Measurements from ENCODE around the gene NELL2. TPM values are rescaled to one million over a fixed set of nuclear protein-coding genes. Genes with fewer than 3 reads are reported as not detected.
A peak's percentile ranks its signal among the peaks of the same experiment; 100 is the strongest.

NELL2 gene
- total RNA-seq, 5 donors from 2014 or later (not counting 1 experiment from before 2014, with no cell fraction given), result 154 to 212 (median 169) TPM

- H3K4me3 ChIP-seq (ENCODE audit: control insufficient read depth in 1 of 2, extremely low read depth in 1 of 2, low read length in 1 of 2), result no peak overlapping the region
- H3K4me1 ChIP-seq (ENCODE audit: control insufficient read depth in 1 of 2, extremely low read depth in 1 of 2, insufficient read depth in 2 of 2, low read length in 2 of 2), result peaks cover 31 to 66% of the 10 kb centered on the region in 2 experiments
- Mint-ChIP-seq H3K9me3 (peaks cover 0 to 3% (median 3%) of the 10 kb centered on the region in 3 donors), H3K4me1 (peaks cover 82 to 88% (median 85%) of the 10 kb centered on the region in 3 donors), H3K27ac (peak overlapping the region; percentile 95 to 96), H3K4me3 (peak overlapping the region; percentile 57 to 71 (median 63)), H3K36me3 (peaks cover 7% of the 10 kb centered on the region), H3K27me3 (no peaks in the 10 kb centered on the region)
- no peaks in the 10 kb centered on the region for H3K36me3 ChIP-seq (ENCODE audit: control insufficient read depth in 2 of 2, extremely low read depth in 1 of 2, insufficient read depth in 1 of 2, low read length in 1 of 2)
- H3K27ac ChIP-seq (ENCODE audit: low read length), result peak overlapping the region; percentile 89
- CTCF ChIA-PET, result interaction anchor here (0.6 to 1.9 kb wide), 6 partner anchors 10 to 341 kb away, joined by 4 to 11 read pairs (median 4); partner anchors contain the start of gene NELL2 (in 1 of the 2)
- POLR2A ChIA-PET, result interaction anchor here (0.7 to 1.4 kb wide), 4 partner anchors 9 to 137 kb away, joined by 3 to 4 read pairs (median 4); partner anchors contain the start of gene NELL2 (in 1 of the 2)
- ATAC-seq (replicated peaks in 1 of 4) (peak in 1 of 4 experiments; percentile 10), DNase-seq (no peak)
- H3K27me3 ChIP-seq (replicated peaks in 1 of 2; ENCODE audit: control insufficient read depth in 2 of 2, extremely low read depth in 1 of 2, insufficient read depth in 2 of 2, low read length in 1 of 2), result no peaks in the 10 kb centered on the region
- no CpG with 5 or more reads among the region's 1 CpG for WGBS (ENCODE audit: insufficient coverage)
- no peaks in the 10 kb centered on the region for H3K9me3 ChIP-seq
Measured at GRCh38 chr12:44847403-44847802, 28.7 kb downstream of the NELL2 start.

- Mint-ChIP-seq H3K9me3 (peaks cover 0 to 3% (median 3%) of the 10 kb centered on the region in 3 donors), H3K4me3 (peak overlapping the region; percentile 45 to 71 (median 59)), H3K36me3 (peaks cover 6% of the 10 kb centered on the region), H3K27ac (peak overlapping the region; percentile 93 to 96), H3K27me3 (no peaks in the 10 kb centered on the region), H3K4me1 (peaks cover 81 to 87% (median 84%) of the 10 kb centered on the region in 3 donors)
- no CpG with 5 or more reads among the region's 1 CpG for WGBS (ENCODE audit: insufficient coverage)
- peak overlapping the region; percentile 89 for H3K27ac ChIP-seq (ENCODE audit: low read length)
- H3K4me3 ChIP-seq (ENCODE audit: control insufficient read depth in 1 of 2, extremely low read depth in 1 of 2, low read length in 1 of 2), result no peak overlapping the region
- no peaks in the 10 kb centered on the region for H3K36me3 ChIP-seq (ENCODE audit: control insufficient read depth in 2 of 2, extremely low read depth in 1 of 2, insufficient read depth in 1 of 2, low read length in 1 of 2)
- no peaks in the 10 kb centered on the region for H3K9me3 ChIP-seq
- POLR2A ChIA-PET, result interaction anchor here (0.7 to 1.4 kb wide), 2 partner anchors 9 to 29 kb away, joined by 3 to 4 read pairs; partner anchors contain the start of gene NELL2 (in 1 of the 2)
- H3K27me3 ChIP-seq (replicated peaks in 1 of 2; ENCODE audit: control insufficient read depth in 2 of 2, extremely low read depth in 1 of 2, insufficient read depth in 2 of 2, low read length in 1 of 2), result no peaks in the 10 kb centered on the region
- CTCF ChIA-PET, result interaction anchor here (0.6 to 1.9 kb wide), 3 partner anchors 19 to 340 kb away, joined by 3 to 11 read pairs (median 4); partner anchors contain the start of gene NELL2 (in 1 of the 2)
- no peak for ATAC-seq (replicated peaks in 1 of 4)
- no peak for DNase-seq
- peaks cover 31 to 65% of the 10 kb centered on the region in 2 experiments for H3K4me1 ChIP-seq (ENCODE audit: control insufficient read depth in 1 of 2, extremely low read depth in 1 of 2, insufficient read depth in 2 of 2, low read length in 2 of 2)
Measured at GRCh38 chr12:44846826-44847225, 29.3 kb downstream of the NELL2 start.

GRCh38 chr12:44842669-44843068 is 33.4 kb downstream of the NELL2 start:
- Mint-ChIP-seq H3K27ac (peak overlapping the region; percentile 87 to 91), H3K9me3 (peaks cover 0 to 3% (median 3%) of the 10 kb centered on the region in 3 donors), H3K4me1 (peaks cover 74 to 90% (median 86%) of the 10 kb centered on the region in 3 donors), H3K4me3 (peak overlapping the region; percentile 64 to 72 (median 66)), H3K27me3 (no peaks in the 10 kb centered on the region), H3K36me3 (peaks cover 10% of the 10 kb centered on the region)
- Histone ChIP-seq H3K4me1 (ENCODE audit: control insufficient read depth in 1 of 2, extremely low read depth in 1 of 2, insufficient read depth in 2 of 2, low read length in 2 of 2) (peaks cover 30 to 47% of the 10 kb centered on the region in 2 experiments), H3K27ac (ENCODE audit: low read length) (peak overlapping the region; percentile 30), H3K9me3 (no peaks in the 10 kb centered on the region), H3K4me3 (ENCODE audit: control insufficient read depth in 1 of 2, extremely low read depth in 1 of 2, low read length in 1 of 2) (no peak overlapping the region), H3K27me3 (replicated peaks in 1 of 2; ENCODE audit: control insufficient read depth in 2 of 2, extremely low read depth in 1 of 2, insufficient read depth in 2 of 2, low read length in 1 of 2) (no peaks in the 10 kb centered on the region), H3K36me3 (ENCODE audit: control insufficient read depth in 2 of 2, extremely low read depth in 1 of 2, insufficient read depth in 1 of 2, low read length in 1 of 2) (no peaks in the 10 kb centered on the region)
- ChIA-PET POLR2A (interaction anchor here (0.6 to 0.7 kb wide), 2 partner anchors 233 to 301 kb away, joined by 3 to 4 read pairs; no protein-coding TSS in a partner anchor), CTCF (interaction anchor here (0.5 to 1.3 kb wide), 3 partner anchors 15 to 77 kb away, joined by 3 to 7 read pairs (median 3); no protein-coding TSS in a partner anchor)
- ATAC-seq (replicated peaks in 1 of 4), result peak; percentile 25 to 52 (median 40)
- peak in 5 of 35 experiments; percentile 16 to 46 (median 26) for DNase-seq
- WGBS (ENCODE audit: insufficient coverage), result 67% methylated on average over 1 of the region's 4 CpGs

- Mint-ChIP-seq H3K9me3 (no peaks in the 10 kb centered on the region), H3K4me1 (peaks cover 82 to 91% (median 88%) of the 10 kb centered on the region in 3 donors), H3K27ac (peak overlapping the region; percentile 49 to 56), H3K36me3 (peaks cover 8% of the 10 kb centered on the region), H3K4me3 (peak overlapping the region in 2 of 3 donors; percentile 1), H3K27me3 (no peaks in the 10 kb centered on the region)
- Histone ChIP-seq H3K27ac (ENCODE audit: low read length) (no peak overlapping the region), H3K27me3 (replicated peaks in 1 of 2; ENCODE audit: control insufficient read depth in 2 of 2, extremely low read depth in 1 of 2, insufficient read depth in 2 of 2, low read length in 1 of 2) (no peaks in the 10 kb centered on the region), H3K9me3 (no peaks in the 10 kb centered on the region), H3K36me3 (ENCODE audit: control insufficient read depth in 2 of 2, extremely low read depth in 1 of 2, insufficient read depth in 1 of 2, low read length in 1 of 2) (peaks cover 0 to 2% of the 10 kb centered on the region in 2 donors), H3K4me1 (ENCODE audit: control insufficient read depth in 1 of 2, extremely low read depth in 1 of 2, insufficient read depth in 2 of 2, low read length in 2 of 2) (peaks cover 39 to 43% of the 10 kb centered on the region in 2 experiments), H3K4me3 (ENCODE audit: control insufficient read depth in 1 of 2, extremely low read depth in 1 of 2, low read length in 1 of 2) (no peak overlapping the region)
- ChIA-PET CTCF (no interaction called here), POLR2A (interaction anchor here in 1 of 2 donors (0.5 kb wide), 1 partner anchor 817 kb away, joined by 6 read pairs; no protein-coding TSS in a partner anchor)
- ATAC-seq (replicated peaks in 1 of 4) (no peak), DNase-seq (no peak)
- WGBS (ENCODE audit: insufficient coverage), result 55% methylated on average over 2 of the region's 2 CpGs
Measured at GRCh38 chr12:44839785-44840184, 36.3 kb downstream of the NELL2 start.

GRCh38 chr12:44837114-44837755 is 38.9 kb downstream of the NELL2 start:
- Mint-ChIP-seq H3K4me1 (peaks cover 81 to 92% (median 91%) of the 10 kb centered on the region in 3 donors), H3K9me3 (no peaks in the 10 kb centered on the region), H3K4me3 (peak overlapping the region; percentile 24 to 50 (median 39)), H3K36me3 (peaks cover 7% of the 10 kb centered on the region), H3K27me3 (no peaks in the 10 kb centered on the region), H3K27ac (peak overlapping the region; percentile 93 to 95)
- no peaks in the 10 kb centered on the region for H3K9me3 ChIP-seq
- DNase-seq, result no peak
- H3K36me3 ChIP-seq (ENCODE audit: control insufficient read depth in 2 of 2, extremely low read depth in 1 of 2, insufficient read depth in 1 of 2, low read length in 1 of 2), result peaks cover 0 to 2% of the 10 kb centered on the region in 2 donors
- peak overlapping the region; percentile 59 for H3K27ac ChIP-seq (ENCODE audit: low read length)
- POLR2A ChIA-PET, result interaction anchor here (0.7 to 1.2 kb wide), 2 partner anchors 11 to 208 kb away, joined by 3 to 4 read pairs; no protein-coding TSS in a partner anchor
- CTCF ChIA-PET, result interaction anchor here in 1 of 2 donors (0.8 to 1.6 kb wide), 4 partner anchors 8 to 37 kb away, joined by 4 to 6 read pairs (median 4); no protein-coding TSS in a partner anchor
- no peak overlapping the region for H3K4me3 ChIP-seq (ENCODE audit: control insufficient read depth in 1 of 2, extremely low read depth in 1 of 2, low read length in 1 of 2)
- H3K27me3 ChIP-seq (replicated peaks in 1 of 2; ENCODE audit: control insufficient read depth in 2 of 2, extremely low read depth in 1 of 2, insufficient read depth in 2 of 2, low read length in 1 of 2), result no peaks in the 10 kb centered on the region
- WGBS (ENCODE audit: insufficient coverage), result 50% methylated on average over 2 of the region's 5 CpGs
- ATAC-seq (replicated peaks in 1 of 4), result peak in 1 of 4 experiments; percentile 37
- peaks cover 27 to 43% of the 10 kb centered on the region in 2 experiments for H3K4me1 ChIP-seq (ENCODE audit: control insufficient read depth in 1 of 2, extremely low read depth in 1 of 2, insufficient read depth in 2 of 2, low read length in 2 of 2)
